Sigmoid colon (tissue), 4 donors: ENCODE results near the gene DGKE.

Source experiments
- EP300 ChIP-seq, 4 donors: sonication (generic); formaldehyde crosslinking; IDR thresholded peaks; one replicate each; pipeline ENCODE4 v1.6.1; 2017; ENCODE audit warnings: antibody characterized with exemption in 4 of 4
- TF ChIP-seq, protein P1 (sequence below), 4 experiments: fragments of 450-650 bp in 3 of 4; fragments of 200-600 bp in 1 of 4; IDR thresholded peaks; one replicate each; pipeline ENCODE4 v1.5.1; 2016 to 2019; ENCODE audit warnings: antibody characterized with exemption in 4 of 4, mild to moderate bottlenecking in 3 of 4, moderate library complexity in 2 of 4

DNA sequence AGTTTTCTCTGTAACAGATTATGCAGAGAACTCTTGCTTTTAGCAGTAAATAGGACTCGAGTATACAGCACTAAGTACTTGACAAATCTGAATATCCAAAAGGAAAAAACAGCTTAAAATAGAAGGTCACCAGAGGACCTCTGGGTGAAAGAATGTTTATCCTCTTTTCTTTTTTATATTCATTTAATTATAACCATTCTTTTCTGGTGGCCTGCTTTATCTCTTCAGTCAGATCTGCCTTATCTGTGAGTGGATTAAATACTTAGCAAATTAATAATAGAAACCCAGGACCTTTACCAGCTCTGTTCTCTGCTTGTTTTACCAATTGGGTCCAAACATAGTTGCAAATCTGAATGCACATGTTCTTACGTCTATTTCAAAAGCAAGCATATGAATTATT, 8.6 kb downstream of the DGKE start:
- TF ChIP-seq, protein P1, sequence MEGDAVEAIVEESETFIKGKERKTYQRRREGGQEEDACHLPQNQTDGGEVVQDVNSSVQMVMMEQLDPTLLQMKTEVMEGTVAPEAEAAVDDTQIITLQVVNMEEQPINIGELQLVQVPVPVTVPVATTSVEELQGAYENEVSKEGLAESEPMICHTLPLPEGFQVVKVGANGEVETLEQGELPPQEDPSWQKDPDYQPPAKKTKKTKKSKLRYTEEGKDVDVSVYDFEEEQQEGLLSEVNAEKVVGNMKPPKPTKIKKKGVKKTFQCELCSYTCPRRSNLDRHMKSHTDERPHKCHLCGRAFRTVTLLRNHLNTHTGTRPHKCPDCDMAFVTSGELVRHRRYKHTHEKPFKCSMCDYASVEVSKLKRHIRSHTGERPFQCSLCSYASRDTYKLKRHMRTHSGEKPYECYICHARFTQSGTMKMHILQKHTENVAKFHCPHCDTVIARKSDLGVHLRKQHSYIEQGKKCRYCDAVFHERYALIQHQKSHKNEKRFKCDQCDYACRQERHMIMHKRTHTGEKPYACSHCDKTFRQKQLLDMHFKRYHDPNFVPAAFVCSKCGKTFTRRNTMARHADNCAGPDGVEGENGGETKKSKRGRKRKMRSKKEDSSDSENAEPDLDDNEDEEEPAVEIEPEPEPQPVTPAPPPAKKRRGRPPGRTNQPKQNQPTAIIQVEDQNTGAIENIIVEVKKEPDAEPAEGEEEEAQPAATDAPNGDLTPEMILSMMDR (IDR thresholded peaks at IDR 0.05), result no peak
- TF ChIP-seq EP300 (IDR thresholded peaks at IDR 0.05), result no peak
